Ovary (tissue), 3 donors: ENCODE data around the gene ERCC5.

Source experiments
- CTCF ChIP-seq, 3 donors: fragments of 450-650 bp in 2 of 3; fragments of 200-600 bp in 1 of 3; IDR thresholded peaks; one replicate each; pipeline versions ENCODE4 v1.5.1 to v1.8.0; 2016 to 2022; ENCODE audit warnings: antibody characterized with exemption in 3 of 3, mild to moderate bottlenecking in 1 of 3
- POLR2A ChIP-seq: fragments of 450-650 bp; IDR thresholded peaks from one replicate; pipeline ENCODE4 v1.6.1; 2017; ENCODE audit warnings: antibody characterized with exemption, mild to moderate bottlenecking, moderate library complexity
- donor health status: DM: no; HTN: no; CAD: no.

- TF ChIP-seq CTCF (IDR thresholded peaks at IDR 0.05) (no peak), POLR2A (no peak)
Observed at GRCh38 chr13:102825400-102825799, 20.4 kb upstream of the ERCC5 start.
